Dedifferentiated amniotic fluid mesenchymal stem cell (primary cell): ENCODE measurements around the gene PIK3CB.
"Not testable (repeated sequence)": the region's sequence is repeated elsewhere in the genome, so short reads cannot be mapped to it uniquely, and the experiment has no call there.

ENCODE experiments used
- DNase-seq: peaks from one replicate; pipeline ENCODE4 v3.0.0-alpha.2; 2016; ENCODE audit errors: extremely low spot score

Gene PIK3CB

DNA sequence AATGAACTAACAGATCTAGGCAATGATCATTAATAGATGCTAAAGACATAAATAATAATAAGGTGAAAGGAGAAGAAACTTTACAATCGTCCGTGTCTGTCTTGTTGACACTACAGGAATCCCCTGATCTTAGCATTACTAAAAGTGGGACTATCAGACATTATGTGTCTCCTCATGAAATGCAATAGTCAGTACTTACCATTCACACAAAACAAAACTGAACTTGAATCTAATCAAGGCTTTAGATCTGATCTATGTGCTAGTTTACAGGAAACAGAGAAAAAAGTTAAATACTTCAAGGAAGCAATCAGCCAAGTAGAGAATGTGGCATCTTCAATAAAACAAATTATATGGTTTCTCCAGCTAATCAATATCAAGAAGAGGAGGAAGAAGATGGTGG, 73.7 kb downstream of the PIK3CB start:
- DNase-seq: no peak

- DNase-seq: no peak
Measured at GRCh38 chr3:138748190-138748589, 86.5 kb downstream of the PIK3CB start.

- no peak for DNase-seq
Measured at GRCh38 chr3:138747225-138747624, 87.5 kb downstream of the PIK3CB start.

DNA sequence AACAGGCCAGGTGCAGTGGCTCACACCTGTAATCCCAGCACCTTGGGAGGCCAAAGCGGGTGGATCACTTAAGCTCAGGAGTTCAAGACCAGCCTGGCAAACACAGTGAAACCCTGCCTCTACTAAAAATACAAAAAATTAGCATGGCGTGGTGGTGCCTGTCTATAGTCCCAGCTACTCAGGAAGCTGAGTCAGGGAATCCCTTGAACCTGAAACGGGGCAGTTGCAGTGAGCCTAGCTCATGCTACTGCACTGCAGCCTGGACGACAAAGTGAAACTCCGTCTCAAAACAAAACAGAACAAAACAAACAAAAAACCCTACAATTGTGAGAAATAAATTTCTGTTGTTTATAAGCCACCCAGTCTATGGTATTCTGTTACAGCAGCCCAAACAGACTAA, 94.7 kb downstream of the PIK3CB start:
- DNase-seq: no peak

DNA sequence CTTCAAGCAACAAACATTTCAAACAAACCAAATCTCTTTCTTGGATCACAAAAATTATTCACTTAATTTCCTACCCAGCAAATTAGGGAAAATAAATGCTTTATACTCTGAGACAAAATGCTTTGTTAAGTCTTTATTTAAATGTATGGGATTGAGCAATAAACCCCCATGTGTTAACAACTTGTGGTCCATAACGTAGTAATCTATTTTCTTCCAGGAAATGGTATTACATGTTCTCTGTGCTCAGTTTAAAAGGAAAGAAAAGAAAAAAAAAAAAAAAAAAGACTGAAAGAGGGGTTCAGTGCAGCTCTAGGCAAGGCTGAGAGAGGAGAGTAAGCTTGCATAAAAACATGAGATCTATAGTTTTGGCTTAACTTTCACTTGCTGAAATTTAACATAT, 102.3 kb downstream of the PIK3CB start:
- no peak for DNase-seq

DNA sequence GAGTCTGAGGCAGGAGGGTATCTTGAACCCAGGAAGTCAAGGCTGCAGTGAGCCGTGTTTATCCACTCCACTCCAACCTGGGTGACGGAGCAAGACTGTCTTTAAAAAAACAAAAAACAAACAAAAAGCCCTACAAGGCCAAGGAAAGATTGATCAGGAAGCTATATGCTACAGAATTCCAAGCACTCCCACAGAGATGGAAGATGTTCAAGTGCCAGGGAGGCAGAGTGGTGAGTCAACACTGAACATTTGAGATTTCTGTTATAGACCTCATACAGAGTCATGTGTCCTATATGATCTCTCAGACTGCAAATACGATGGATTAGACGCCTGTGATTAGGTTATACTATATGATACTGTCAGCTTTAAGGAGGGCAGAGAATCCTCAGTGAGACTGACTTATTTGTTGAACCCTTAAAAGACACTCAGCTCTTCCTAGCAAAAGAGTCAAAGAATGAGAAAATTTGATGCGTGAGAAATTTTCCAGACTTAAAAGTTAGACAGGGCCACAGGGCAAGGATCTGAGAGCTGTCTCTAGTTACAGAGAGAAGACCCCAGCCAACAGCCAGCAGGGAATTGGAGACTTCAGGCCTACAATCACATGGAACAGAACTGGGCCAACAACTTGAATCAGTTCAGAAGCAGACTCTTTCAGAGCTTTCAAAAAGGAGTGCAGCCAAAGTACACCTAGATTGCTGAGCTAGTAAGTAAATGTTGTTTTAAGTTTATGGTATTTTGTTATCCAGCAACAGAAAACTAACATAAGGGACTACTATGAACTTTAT, 107.6 kb downstream of the PIK3CB start:
- no peak for DNase-seq

GRCh38 chr3:138726042-138726441, 108.7 kb downstream of the PIK3CB start:
- DNase-seq: not testable (repeated sequence)

GRCh38 chr3:138725116-138725515, 109.6 kb downstream of the PIK3CB start:
- no peak for DNase-seq

DNA sequence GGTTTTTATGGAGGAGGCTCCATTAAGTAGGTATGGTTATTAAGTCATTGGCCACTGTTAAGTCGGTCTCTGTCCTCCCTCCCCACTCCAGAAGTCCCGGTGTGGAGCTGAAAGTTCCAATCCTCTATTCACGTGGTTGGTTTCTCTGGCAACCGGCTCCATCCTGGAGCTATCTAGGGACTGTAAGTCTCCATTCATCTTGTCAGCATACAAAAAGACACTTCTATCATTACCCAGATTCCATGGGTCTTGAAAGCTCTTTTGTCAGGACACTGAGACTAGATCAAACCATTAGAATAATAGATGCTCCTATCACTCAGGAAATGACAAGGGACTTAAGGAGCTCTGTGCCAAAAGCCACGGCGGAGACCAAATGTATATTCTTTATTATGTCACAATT, 110.3 kb downstream of the PIK3CB start:
- no peak for DNase-seq

- no peak for DNase-seq
Measured at GRCh38 chr3:138718849-138719248, 115.9 kb downstream of the PIK3CB start.

GRCh38 chr3:138717348-138717747, 117.4 kb downstream of the PIK3CB start:
- no peak for DNase-seq

- DNase-seq: no peak
Measured at GRCh38 chr3:138712086-138712485, 122.6 kb downstream of the PIK3CB start.

DNA sequence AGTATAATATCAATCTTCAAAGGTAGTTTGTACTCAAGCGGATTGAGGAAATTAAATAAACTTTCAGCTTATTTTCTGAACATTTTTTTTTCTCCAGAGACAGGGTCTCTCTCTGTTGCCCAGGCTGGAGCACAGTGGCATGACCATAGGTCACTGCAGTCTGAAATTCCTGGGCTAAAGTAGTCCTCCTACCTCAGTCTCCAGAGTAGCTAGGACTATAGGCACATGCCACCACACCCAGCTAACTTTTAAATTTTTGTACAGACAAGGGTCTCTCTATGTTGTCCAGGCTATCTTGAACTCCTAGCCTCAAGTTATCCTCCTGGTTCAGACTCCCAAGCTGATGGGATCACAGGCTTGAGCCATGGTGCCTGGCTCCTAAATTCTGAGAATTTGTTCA, 129.1 kb downstream of the PIK3CB start:
- DNase-seq: no peak

GRCh38 chr3:138696666-138697370, 137.9 kb downstream of the PIK3CB start:
- DNase-seq: no peak

GRCh38 chr3:138694287-138695007, 140.3 kb downstream of the PIK3CB start:
- DNase-seq: peak; percentile 58

- no peak for DNase-seq
Measured at GRCh38 chr3:138692152-138692551, 142.6 kb downstream of the PIK3CB start.

- no peak for DNase-seq
Measured at GRCh38 chr3:138691351-138691750, 143.4 kb downstream of the PIK3CB start.

DNA sequence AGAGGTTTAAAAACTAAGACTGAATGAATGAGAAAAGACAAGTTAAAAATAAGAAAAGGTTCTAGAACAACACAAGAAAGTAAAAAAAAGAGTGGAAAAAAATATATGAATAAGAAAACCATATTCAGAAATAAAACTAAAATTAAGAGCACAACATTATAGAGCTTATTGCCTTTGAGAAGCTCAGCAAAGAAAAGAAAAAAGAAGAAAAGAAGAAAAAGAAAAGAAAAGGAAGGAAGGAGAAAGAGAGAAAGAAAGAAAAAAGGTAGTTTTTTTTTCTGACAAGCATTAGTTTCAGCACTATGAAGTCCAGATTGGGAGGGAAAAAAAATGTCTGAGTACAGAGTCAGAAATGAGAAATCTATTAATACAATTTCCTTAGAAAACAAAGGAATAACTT, 144.7 kb downstream of the PIK3CB start:
- no peak for DNase-seq

DNA sequence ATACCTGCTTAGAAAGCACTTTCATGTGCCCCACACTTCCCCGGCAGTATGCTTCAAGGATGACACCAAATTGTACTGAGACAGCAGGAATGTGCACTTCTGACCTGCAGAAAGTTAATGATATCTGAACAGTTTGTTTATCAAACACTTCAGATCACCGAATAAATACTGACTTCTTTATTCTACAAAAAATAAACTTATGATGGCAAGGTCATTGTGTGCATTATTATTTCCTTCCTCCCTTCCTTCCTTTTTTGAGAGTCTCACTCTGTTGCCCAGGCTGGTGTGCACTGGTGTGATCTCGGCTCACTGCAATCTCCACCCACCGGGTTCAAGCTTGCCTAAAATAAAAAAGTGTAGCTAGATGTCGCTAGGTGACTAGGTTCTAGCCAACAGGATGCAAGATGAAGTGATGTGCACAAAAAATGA, 145.8 kb downstream of the PIK3CB start:
- DNase-seq: no peak

- DNase-seq: peak; percentile 28
Measured at GRCh38 chr3:138687236-138687635, 147.5 kb downstream of the PIK3CB start.

- DNase-seq: peak; percentile 23
Measured at GRCh38 chr3:138686771-138687221, 147.9 kb downstream of the PIK3CB start.

GRCh38 chr3:138684396-138684795, 150.3 kb downstream of the PIK3CB start:
- DNase-seq: no peak

- no peak for DNase-seq
Measured at GRCh38 chr3:138682648-138683047, 152.1 kb downstream of the PIK3CB start.
